ENCODE measurements around the gene MZT2A.
"Not testable (repeated sequence)": the region's sequence is repeated elsewhere in the genome, so short reads cannot be mapped to it uniquely, and the experiment has no call there.

DNA sequence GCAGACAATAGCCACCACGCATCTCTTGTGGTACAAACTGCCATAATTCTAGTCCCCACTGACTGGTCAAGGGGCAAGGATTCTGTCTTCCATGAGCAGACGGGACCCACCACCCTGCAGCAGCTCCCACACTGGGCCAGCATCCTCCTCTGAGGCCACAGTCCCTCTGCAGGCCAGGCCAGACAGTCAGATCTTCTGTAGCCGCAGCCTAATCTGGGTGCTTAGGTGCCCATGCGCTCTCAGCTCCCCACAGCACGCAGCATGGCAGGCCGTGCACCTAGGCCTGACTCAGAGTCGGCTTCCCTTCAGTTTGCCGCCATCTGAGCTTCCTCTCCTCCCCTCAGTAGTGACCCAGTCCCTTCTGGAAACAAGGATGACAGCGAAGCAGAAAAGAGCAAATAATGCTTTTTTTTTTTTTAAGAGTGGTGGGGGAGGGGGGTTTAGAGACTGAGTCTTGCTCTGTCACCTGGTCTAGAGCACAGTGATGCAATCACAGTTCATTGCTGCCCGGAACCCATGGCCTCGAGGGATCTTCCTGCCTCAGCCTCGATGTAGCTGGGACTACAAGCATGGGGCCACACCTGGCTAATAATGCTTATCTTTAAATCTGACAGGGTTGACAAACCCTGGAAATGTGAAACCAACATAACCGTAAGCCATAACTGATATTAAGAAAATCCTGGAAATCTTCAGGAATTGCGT is 5.8 kb downstream of the MZT2A start:
- not testable (repeated sequence) for TF ChIP-seq SUZ12 (IDR thresholded peaks at IDR 0.05; ENCODE audit: extremely low read depth, insufficient read depth, insufficient read length); ZNF274 (IDR thresholded peaks at IDR 0.05; ENCODE audit: low read depth, low read length)
